HT-29 (cell line): ENCODE results near the gene SLC25A17. TPM values are rescaled to one million over a fixed set of nuclear protein-coding genes. Genes with fewer than 3 reads are reported as not detected.
"Not testable (repeated sequence)": the region's sequence is repeated elsewhere in the genome, so short reads cannot be mapped to it uniquely, and the experiment has no call there.

ENCODE experiments used
- DNase-seq: peaks from one replicate; pipeline ENCODE4 v3.0.0-alpha.2; 2015; ENCODE audit warnings: low spot score
- small RNA-seq: library from RNA; depleted of rRNA; stranded (forward); fragments of <200 nt; gene quantifications from one replicate; pipeline ENCODE3, GENCODE V24; 2014
- total RNA-seq: library from RNA; depleted of rRNA; stranded (reverse); fragments of >200 nt; shearing (Covaris generic); gene quantifications from 2 replicates; pipeline ENCODE4 v1.2.3, GENCODE V29; 2014; rRNA removed

The SLC25A17 gene
- total RNA-seq, 1 experiment from 2014 or later = 14.0 TPM

GRCh38 chr22:40720538-40721256 is 98.4 kb downstream of the SLC25A17 start:
- no peak for DNase-seq

- DNase-seq = not testable (repeated sequence)
Measured at GRCh38 chr22:40720156-40720537, 99.0 kb downstream of the SLC25A17 start.

Small RNAs within 50 kb of the gene (small RNA-seq; reads per million reads assigned to genes)
- gene JTBP1 = not detected
- gene MIR4766 = not detected

Other genes starting within 250 kb of the SLC25A17 start
- 23.6 and 26.1 TPM in 2 replicates for gene MRTFA, start 182.6 kb downstream of the SLC25A17 start, total RNA-seq
- not detected in 2 replicates for gene MCHR1, start 139.9 kb downstream of the SLC25A17 start, total RNA-seq
- 67.2 and 92.5 TPM in 2 replicates for gene ST13, start 37.3 kb upstream of the SLC25A17 start, total RNA-seq
- 5.8 and 6.5 TPM in 2 replicates for gene XPNPEP3, start 37.8 kb upstream of the SLC25A17 start, total RNA-seq
- not detected in 2 replicates for gene DNAJB7, start 42.8 kb upstream of the SLC25A17 start, total RNA-seq
- 34.1 and 41.3 TPM in 2 replicates for gene RBX1, start 132.0 kb upstream of the SLC25A17 start, total RNA-seq